HG03520 (cell line): Measurements from ENCODE around the gene ZBTB43.

Experiments
- ATAC-seq: cut with Tn5 transposase; IDR thresholded peaks from one replicate; pipeline ENCODE4 v1.9.1; 2021; ENCODE audit warnings: mild to moderate bottlenecking, moderate library complexity; ENCODE audit not compliant: unreplicated experiment

The ZBTB43 gene

GRCh38 chr9:126856326-126856877 is 51.6 kb downstream of the ZBTB43 start:
- no peak for ATAC-seq

GRCh38 chr9:126857261-126857960 is 52.6 kb downstream of the ZBTB43 start:
- ATAC-seq = no peak

GRCh38 chr9:126859111-126859510 is 54.3 kb downstream of the ZBTB43 start:
- no peak for ATAC-seq

GRCh38 chr9:126860077-126860756 is 55.4 kb downstream of the ZBTB43 start, which contains the start of gene ZBTB34:
TSS of gene ZBTB34 (plus strand) at chr9:126860639. CDS start at chr9:126879400, 18,761 bp downstream.
- peak; percentile 68 for ATAC-seq

- peak; percentile 17 for ATAC-seq
These were observed 56.1 kb downstream of the ZBTB43 start for GRCh38 chr9:126860757-126861466.

- ATAC-seq = no peak
These were observed 56.9 kb downstream of the ZBTB43 start for GRCh38 chr9:126861707-126862103.

- no peak for ATAC-seq
These were observed 57.4 kb downstream of the ZBTB43 start for GRCh38 chr9:126862104-126862761.

GRCh38 chr9:126864771-126865170 is 59.9 kb downstream of the ZBTB43 start:
- ATAC-seq = no peak

- no peak for ATAC-seq
These were observed 64.5 kb downstream of the ZBTB43 start for GRCh38 chr9:126869368-126869767.

- ATAC-seq = no peak
These were observed 67.7 kb downstream of the ZBTB43 start for GRCh38 chr9:126872516-126872915.

- no peak for ATAC-seq
These were observed 69.9 kb downstream of the ZBTB43 start for GRCh38 chr9:126874546-126875314.

- ATAC-seq = no peak
These were observed 71.1 kb downstream of the ZBTB43 start for GRCh38 chr9:126875756-126876510.

GRCh38 chr9:126876531-126876930 is 71.7 kb downstream of the ZBTB43 start:
- ATAC-seq = no peak

- ATAC-seq = no peak
These were observed 72.6 kb downstream of the ZBTB43 start for GRCh38 chr9:126877418-126877817.

- no peak for ATAC-seq
These were observed 74.4 kb downstream of the ZBTB43 start for GRCh38 chr9:126879288-126879687.

- no peak for ATAC-seq
These were observed 75.5 kb downstream of the ZBTB43 start for GRCh38 chr9:126880226-126880946.

- no peak for ATAC-seq
These were observed 76.1 kb downstream of the ZBTB43 start for GRCh38 chr9:126880947-126881332.

- no peak for ATAC-seq
These were observed 77.9 kb downstream of the ZBTB43 start for GRCh38 chr9:126882746-126883145.

- no peak for ATAC-seq
These were observed 78.8 kb downstream of the ZBTB43 start for GRCh38 chr9:126883636-126884035.
